Keratinocyte (primary cell): Measurements from ENCODE around the gene MACROH2A1. TPM values are rescaled to one million over a fixed set of nuclear protein-coding genes. Genes with fewer than 3 reads are reported as not detected.

Experiments
- DNase-seq: peaks from one replicate; pipeline ENCODE4 v3.0.0-alpha.2; 2011; ENCODE audit warnings: low read depth, missing footprints, low spot score
- FAIRE-seq: peaks from 2 replicates; lab custom pipeline; 2011; peaks lifted over from hg19 to GRCh38; lab: Jason Lieb, UNC
- H2AFZ ChIP-seq: 2 replicates; pipeline ENCODE4 v1.6.0; 2012; ENCODE audit warnings: low read length, control low read depth, inconsistent platforms; ENCODE audit not compliant: control insufficient read depth
- H3K27ac ChIP-seq: 2 replicates; pipeline ENCODE4 v1.5.1; 2011; ENCODE audit warnings: low read length; ENCODE audit not compliant: control insufficient read depth, insufficient read depth
- H3K27me3 ChIP-seq: 3 replicates; pipeline ENCODE4 v1.6.0; 2011; ENCODE audit warnings: low read length; ENCODE audit not compliant: control insufficient read depth, insufficient read depth; ENCODE audit errors: extremely low read depth
- H3K36me3 ChIP-seq, 2 experiments: 2 replicates in 1 of 2; 3 replicates in 1 of 2; pipeline ENCODE4 v1.5.1; 2011; ENCODE audit warnings: low read length in 2 of 2, mild to moderate bottlenecking in 1 of 2; ENCODE audit not compliant: control insufficient read depth in 2 of 2, insufficient read depth in 2 of 2; ENCODE audit errors: extremely low read depth in 1 of 2
- H3K4me1 ChIP-seq: 3 replicates; pipeline ENCODE4 v1.5.1; 2011; ENCODE audit warnings: low read length; ENCODE audit not compliant: control insufficient read depth, insufficient read depth; ENCODE audit errors: extremely low read depth
- H3K4me2 ChIP-seq: 3 replicates; pipeline ENCODE4 v1.6.0; 2011; ENCODE audit warnings: low read depth, low read length; ENCODE audit not compliant: control insufficient read depth, insufficient read depth; ENCODE audit errors: extremely low read depth
- H3K4me3 ChIP-seq, 3 experiments: fragments of 200-600 bp in 1 of 3; sonication (generic) in 1 of 3; 2 replicates in 2 of 3; 3 replicates in 1 of 3; pipeline ENCODE4 v1.5.1; 2011 to 2016; ENCODE audit warnings: low read length in 3 of 3, mild to moderate bottlenecking in 3 of 3, control low read depth in 2 of 3, inconsistent platforms in 1 of 3, low read depth in 1 of 3, mixed read lengths in 1 of 3, mixed run types in 1 of 3, moderate library complexity in 1 of 3; ENCODE audit not compliant: control insufficient read depth in 2 of 3, insufficient read depth in 2 of 3; ENCODE audit errors: extremely low read depth in 1 of 3
- H3K79me2 ChIP-seq: 2 replicates; pipeline ENCODE4 v1.6.0; 2012; ENCODE audit warnings: low read length; ENCODE audit not compliant: control insufficient read depth, insufficient read depth
- H3K9ac ChIP-seq: 3 replicates; pipeline ENCODE4 v1.6.0; 2011; ENCODE audit warnings: low read length; ENCODE audit not compliant: control insufficient read depth, insufficient read depth; ENCODE audit errors: extremely low read depth
- H3K9me1 ChIP-seq: 3 replicates; pipeline ENCODE4 v1.6.0; 2011; ENCODE audit warnings: low read length; ENCODE audit not compliant: control insufficient read depth, insufficient read depth; ENCODE audit errors: extremely low read depth
- H3K9me3 ChIP-seq: 2 replicates; pipeline ENCODE4 v1.5.1; 2012; ENCODE audit warnings: low read depth, low read length; ENCODE audit not compliant: control insufficient read depth
- H4K20me1 ChIP-seq: 3 replicates; pipeline ENCODE4 v1.6.0; 2011; ENCODE audit warnings: low read length; ENCODE audit not compliant: control insufficient read depth, insufficient read depth; ENCODE audit errors: extremely low read depth
- CTCF ChIP-seq, 3 experiments: IDR thresholded peaks in 1 of 3; conservative IDR thresholded peaks in 1 of 3; optimal IDR thresholded peaks in 1 of 3; 2 replicates in 2 of 3; 3 replicates in 1 of 3; pipeline versions ENCODE3 to v1.5.1; 2011; ENCODE audit warnings: low read length in 3 of 3, mild to moderate bottlenecking in 3 of 3, moderate library complexity in 2 of 3, control low read depth in 1 of 3, inconsistent platforms in 1 of 3; ENCODE audit not compliant: insufficient read depth in 2 of 3; ENCODE audit errors: extremely low read depth in 1 of 3
- EZH2 ChIP-seq: IDR thresholded peaks from one replicate; pipeline ENCODE4 v1.6.1; 2012; ENCODE audit warnings: inconsistent platforms, mild to moderate bottlenecking, low read length, moderate library complexity
- dilution Hi-C: fragments of 300-500 bp; cut with MboI; formaldehyde crosslinking; loops from one replicate; pipeline ENCODE4 v1.7.0; 2020; ENCODE audit warnings: low sequenced_read_pairs; ENCODE audit not compliant: extremely low pct_ligation_motif_present
- polyA plus RNA-seq, 5 experiments: library from polyadenylated mRNA; depleted of rRNA in 3 of 5; stranded (reverse) in 3 of 5; stranded (forward) in 1 of 5; unstranded in 1 of 5; fragments of >200 nt; gene quantifications; 1 replicate in 1 of 5; 2 replicates in 3 of 5; 3 replicates in 1 of 5; pipeline versions ENCODE4 v1.2.1 to v1.2.3, GENCODE V29; 2011 to 2012; ENCODE audit warnings: missing spikeins in 2 of 5, low read depth in 1 of 5, low replicate concordance in 1 of 5

The MACROH2A1 gene
- polyA plus RNA-seq, 1 donor (not counting 4 experiments of a cell fraction or from before 2014, with no cell fraction given), result 208 TPM

DNA sequence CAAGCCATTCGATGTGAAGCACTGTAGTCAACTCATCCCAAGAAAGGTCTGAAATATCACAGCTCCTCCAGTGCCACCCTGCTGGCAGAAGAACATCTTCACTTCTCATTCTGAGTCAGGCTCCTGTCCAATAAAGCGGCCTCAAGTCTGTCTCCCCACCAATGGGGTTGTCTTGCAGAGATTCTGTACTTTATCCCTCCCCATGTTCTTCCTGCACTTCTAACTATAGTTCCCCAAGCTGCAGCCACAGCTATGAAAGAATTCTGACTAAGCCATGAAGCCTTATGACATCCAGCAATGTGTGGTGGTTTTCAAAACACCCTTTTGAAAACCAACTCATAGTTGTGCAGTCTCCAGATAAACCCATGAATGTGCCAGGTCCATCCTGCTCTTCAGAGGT is 6.8 kb downstream of the MACROH2A1 start:
- FAIRE-seq, result no peak

GRCh38 chr5:135391869-135392255 is 7.2 kb downstream of the MACROH2A1 start:
- peaks cover 4 to 46% of the 10 kb centered on the region in 2 experiments for H3K36me3 ChIP-seq
- H2AFZ ChIP-seq, result no peak overlapping the region

More for the DNA sequence above, 6.8 kb downstream of the MACROH2A1 start:
- DNase-seq, result no peak
- H3K9me3 ChIP-seq, result no peaks in the 10 kb centered on the region
- TF ChIP-seq CTCF (optimal IDR thresholded peaks at IDR 0.05 in 1 of 3, IDR thresholded peaks at IDR 0.05 in 1 of 3, conservative IDR thresholded peaks at IDR 0.05 in 1 of 3; ENCODE audit: extremely low read depth in 1 of 3, insufficient read depth in 2 of 3, low read length in 3 of 3), result no peak
- no peak for TF ChIP-seq EZH2
- peaks cover 23% of the 10 kb centered on the region for H3K9me1 ChIP-seq
- peaks cover 75% of the 10 kb centered on the region for H3K4me1 ChIP-seq
- no peak overlapping the region for H3K4me3 ChIP-seq
- no peaks in the 10 kb centered on the region for H3K27me3 ChIP-seq
- dilution Hi-C loops, result no loop called here
- H3K9ac ChIP-seq, result no peak overlapping the region
- H4K20me1 ChIP-seq, result peaks cover 32% of the 10 kb centered on the region
- peaks cover 92% of the 10 kb centered on the region for H3K79me2 ChIP-seq
- peaks cover 4 to 46% of the 10 kb centered on the region in 2 experiments for H3K36me3 ChIP-seq
- no peak overlapping the region for H3K4me2 ChIP-seq
- H2AFZ ChIP-seq, result no peak overlapping the region
- no peak overlapping the region for H3K27ac ChIP-seq

More at GRCh38 chr5:135391869-135392255, 7.2 kb downstream of the MACROH2A1 start:
- dilution Hi-C loops, result no loop called here
- no peak overlapping the region for H3K4me2 ChIP-seq
- H3K4me1 ChIP-seq, result peaks cover 75% of the 10 kb centered on the region
- no peaks in the 10 kb centered on the region for H3K27me3 ChIP-seq
- no peak overlapping the region for H3K4me3 ChIP-seq
- no peak for DNase-seq
- H3K9ac ChIP-seq, result no peak overlapping the region
- H3K79me2 ChIP-seq, result peaks cover 88% of the 10 kb centered on the region
- TF ChIP-seq EZH2 (no peak), CTCF (optimal IDR thresholded peaks at IDR 0.05 in 1 of 3, IDR thresholded peaks at IDR 0.05 in 1 of 3, conservative IDR thresholded peaks at IDR 0.05 in 1 of 3; ENCODE audit: extremely low read depth in 1 of 3, insufficient read depth in 2 of 3, low read length in 3 of 3) (no peak)
- peak overlapping the region; percentile 6 for H3K27ac ChIP-seq
- H3K9me1 ChIP-seq, result peaks cover 23% of the 10 kb centered on the region
- FAIRE-seq, result no peak
- H3K9me3 ChIP-seq, result no peaks in the 10 kb centered on the region
- H4K20me1 ChIP-seq, result peaks cover 32% of the 10 kb centered on the region
